Naive thymus-derived CD4-positive, alpha-beta T cell (primary cell): ENCODE measurements around the gene HECW1. TPM values are rescaled to one million over a fixed set of nuclear protein-coding genes. Genes with fewer than 3 reads are reported as not detected.

Source experiments
- ATAC-seq: fragments of 150-1000 bp; cut with Tn5 transposase; 2 replicates; pipeline ENCODE4 v1.10.0; 2021; ENCODE audit warnings: mild to moderate bottlenecking, moderate library complexity
- CTCF ChIA-PET: fragments of 350-600 bp; sonication (Branson Sonifier 250); formaldehyde crosslinking; loops from one replicate; lab custom pipeline; 2021; ENCODE audit warnings: antibody characterized with exemption; lab: Charles Lee
- POLR2A ChIA-PET: fragments of 350-600 bp; sonication (Branson Sonifier 250); formaldehyde crosslinking; loops from one replicate; lab custom pipeline; 2021; ENCODE audit warnings: antibody characterized with exemption, inconsistent platforms; lab: Charles Lee
- DNase-seq, 9 donors: peaks; one replicate each; pipeline versions ENCODE4 v3.0.0 to v3.0.0-alpha.2; 2020 to 2022; ENCODE audit warnings: mixed read lengths in 1 of 9
- H3K27ac ChIP-seq: one replicate; pipeline ENCODE4 v1.7.0; 2013; ENCODE audit warnings: mild to moderate bottlenecking, low read depth, low read length, moderate library complexity
- H3K27me3 ChIP-seq, 2 donors: one replicate each; pipeline ENCODE4 v1.7.0; 2013; ENCODE audit warnings: low read length in 2 of 2, mild to moderate bottlenecking in 2 of 2, moderate library complexity in 2 of 2; ENCODE audit not compliant: control insufficient read depth in 2 of 2, insufficient read depth in 2 of 2
- H3K36me3 ChIP-seq, 3 experiments: 1 replicate in 2 of 3; 2 replicates in 1 of 3; pipeline ENCODE4 v1.7.0; 2013; ENCODE audit warnings: low read length in 3 of 3, mild to moderate bottlenecking in 3 of 3, moderate library complexity in 1 of 3; ENCODE audit not compliant: insufficient read depth in 3 of 3, control insufficient read depth in 2 of 3
- H3K4me1 ChIP-seq, 2 donors: one replicate each; pipeline ENCODE4 v1.7.0; 2013; ENCODE audit warnings: low read length in 2 of 2, mild to moderate bottlenecking in 2 of 2, moderate library complexity in 1 of 2; ENCODE audit not compliant: control insufficient read depth in 2 of 2, insufficient read depth in 2 of 2
- H3K4me3 ChIP-seq: 2 replicates; pipeline ENCODE4 v1.7.0; 2013; ENCODE audit warnings: mild to moderate bottlenecking, low read length
- H3K9me3 ChIP-seq, 3 experiments: 1 replicate in 2 of 3; 2 replicates in 1 of 3; pipeline ENCODE4 v1.7.0; 2013; ENCODE audit warnings: low read length in 3 of 3; ENCODE audit not compliant: control insufficient read depth in 2 of 3
- H3K27ac Mint-ChIP-seq, 9 donors: one replicate each; pipeline ENCODE4 v1.8.0; 2020 to 2022; ENCODE audit warnings: mixed read lengths in 9 of 9, mild to moderate bottlenecking in 8 of 9, moderate library complexity in 5 of 9, inconsistent platforms in 2 of 9
- H3K27me3 Mint-ChIP-seq, 5 donors: one replicate each; pipeline ENCODE4 v1.8.0; 2021 to 2022; ENCODE audit warnings: mixed read lengths in 5 of 5, mild to moderate bottlenecking in 1 of 5
- H3K36me3 Mint-ChIP-seq, 5 donors: one replicate each; pipeline ENCODE4 v1.8.0; 2020 to 2022; ENCODE audit warnings: mixed read lengths in 5 of 5, mild to moderate bottlenecking in 3 of 5, inconsistent platforms in 1 of 5
- H3K4me1 Mint-ChIP-seq, 7 donors: one replicate each; pipeline ENCODE4 v1.8.0; 2020 to 2022; ENCODE audit warnings: mixed read lengths in 7 of 7, mild to moderate bottlenecking in 3 of 7, inconsistent platforms in 1 of 7
- H3K4me3 Mint-ChIP-seq, 10 donors: one replicate each; pipeline ENCODE4 v1.8.0; 2020 to 2022; ENCODE audit warnings: mild to moderate bottlenecking in 10 of 10, mixed read lengths in 10 of 10, moderate library complexity in 6 of 10, inconsistent platforms in 2 of 10
- H3K9me3 Mint-ChIP-seq, 11 donors: one replicate each; pipeline ENCODE4 v1.8.0; 2020 to 2022; ENCODE audit warnings: mixed read lengths in 11 of 11, mild to moderate bottlenecking in 4 of 11, inconsistent platforms in 1 of 11, moderate library complexity in 1 of 11
- intact Hi-C, 2 donors: fragments of 100-400 bp; cut with micrococcal nuclease; formaldehyde crosslinking; loops; one replicate each; pipeline ENCODE4 v1.15.1; 2023
- polyA plus RNA-seq, 2 donors: library from polyadenylated mRNA; unstranded; fragments of 300-500 nt; fragmentation: Illumina TruSeq; gene quantifications; one replicate each; pipeline ENCODE4 v1.2.3, GENCODE V29; 2021
- total RNA-seq, 6 experiments: library from RNA in 5 of 6; stranded (reverse) in 5 of 6; gene quantifications; 1 replicate in 5 of 6; 2 replicates in 1 of 6; pipeline ENCODE4 v1.2.3 and lab custom pipeline; 2021 to 2026

The HECW1 gene
- total and polyA plus RNA-seq, 7 experiments from 2014 or later = not detected

DNA sequence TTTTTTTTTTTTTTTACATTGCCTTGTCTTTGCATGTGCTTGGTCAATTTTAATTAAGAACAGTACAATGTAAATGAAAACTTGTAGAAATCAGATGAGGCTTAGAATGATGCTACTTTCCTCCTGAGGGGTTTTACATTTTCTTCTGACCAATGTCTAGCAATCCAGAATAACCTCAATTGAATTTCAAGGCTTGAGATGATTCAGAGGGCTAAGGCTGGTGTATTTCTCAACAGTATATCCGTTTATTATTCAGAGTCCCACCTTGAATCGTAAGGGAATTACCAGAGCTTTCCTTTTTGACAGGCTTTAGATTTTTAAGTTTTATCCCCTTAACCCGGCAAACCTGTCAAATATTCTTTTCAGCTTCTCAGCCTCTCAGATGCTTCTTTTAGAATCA, 239.2 kb downstream of the HECW1 start:
- Mint-ChIP-seq H3K9me3 (peaks cover 0 to 42% (median 11%) of the 10 kb centered on the region in 11 donors), H3K36me3 (peaks cover 0 to 15% (median 0%) of the 10 kb centered on the region in 5 donors), H3K27me3 (peaks cover 23 to 65% (median 48%) of the 10 kb centered on the region in 5 donors), H3K4me3 (no peak overlapping the region), H3K4me1 (peaks cover 0 to 2% (median 0%) of the 10 kb centered on the region in 7 donors), H3K27ac (no peak overlapping the region)
- Histone ChIP-seq H3K27ac (no peak overlapping the region), H3K36me3 (no peaks in the 10 kb centered on the region), H3K4me3 (no peak overlapping the region), H3K4me1 (no peaks in the 10 kb centered on the region), H3K27me3 (peaks cover 0 to 4% of the 10 kb centered on the region in 2 donors), H3K9me3 (no peaks in the 10 kb centered on the region)
- no peak for ATAC-seq
- no peak for DNase-seq
- intact Hi-C loops = no loop called here
- ChIA-PET CTCF (no interaction called here), POLR2A (interaction anchor here (0.6 kb wide), 1 partner anchor 111 kb away, joined by 3 read pairs; no protein-coding TSS in a partner anchor)

- ChIA-PET POLR2A (no interaction called here), CTCF (interaction anchor here (0.7 kb wide), 1 partner anchor 87 kb away, joined by 3 read pairs; no protein-coding TSS in a partner anchor)
- intact Hi-C loops = no loop called here
These were observed 241.5 kb downstream of the HECW1 start for GRCh38 chr7:43353902-43354301.

DNA sequence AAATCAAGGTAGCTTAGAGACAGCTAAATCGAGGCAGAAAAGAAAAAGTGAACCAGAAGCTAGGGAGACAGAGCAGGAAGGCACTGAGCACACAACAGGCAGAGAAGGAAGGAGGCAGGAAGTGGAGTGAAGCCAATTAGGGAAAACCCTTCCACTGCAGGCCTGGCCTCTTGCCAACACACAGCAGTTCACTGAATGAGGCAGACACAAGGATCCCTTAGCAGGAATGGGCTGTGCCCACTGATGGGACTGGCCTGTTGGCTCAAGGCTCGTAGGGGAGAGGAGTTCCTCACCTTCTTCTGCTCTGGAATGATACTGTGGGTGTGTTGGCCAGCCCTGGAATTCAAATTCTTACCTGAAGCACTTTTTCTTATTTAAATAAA, 250.2 kb downstream of the HECW1 start:
- Mint-ChIP-seq H3K4me1 (peaks cover 0 to 4% (median 0%) of the 10 kb centered on the region in 7 donors), H3K4me3 (no peak overlapping the region), H3K27me3 (peaks cover 0 to 5% (median 0%) of the 10 kb centered on the region in 5 donors), H3K36me3 (no peaks in the 10 kb centered on the region), H3K9me3 (peaks cover 0 to 1% (median 0%) of the 10 kb centered on the region in 11 donors), H3K27ac (peak overlapping the region in 1 of 9 donors; percentile 30)
- no peaks in the 10 kb centered on the region for H3K36me3 ChIP-seq
- POLR2A ChIA-PET = no interaction called here
- H3K4me3 ChIP-seq = no peak overlapping the region
- H3K9me3 ChIP-seq = no peaks in the 10 kb centered on the region
- H3K4me1 ChIP-seq = no peaks in the 10 kb centered on the region
- no peak overlapping the region for H3K27ac ChIP-seq
- CTCF ChIA-PET = interaction anchor here (0.6 kb wide), 1 partner anchor 101 kb away, joined by 3 read pairs; no protein-coding TSS in a partner anchor
- no peaks in the 10 kb centered on the region for H3K27me3 ChIP-seq
- DNase-seq (no peak), ATAC-seq (no peak)
- intact Hi-C loops = no loop called here

More at GRCh38 chr7:43353902-43354301, 241.5 kb downstream of the HECW1 start:
- no peak for ATAC-seq
- Mint-ChIP-seq H3K4me3 (no peak overlapping the region), H3K27ac (no peak overlapping the region), H3K4me1 (peaks cover 0 to 2% (median 0%) of the 10 kb centered on the region in 7 donors), H3K27me3 (peaks cover 21 to 47% (median 36%) of the 10 kb centered on the region in 5 donors), H3K9me3 (peaks cover 0 to 35% (median 11%) of the 10 kb centered on the region in 11 donors), H3K36me3 (peaks cover 0 to 15% (median 0%) of the 10 kb centered on the region in 5 donors)
- Histone ChIP-seq H3K4me1 (no peaks in the 10 kb centered on the region), H3K27me3 (peaks cover 0 to 4% of the 10 kb centered on the region in 2 donors), H3K4me3 (no peak overlapping the region), H3K27ac (no peak overlapping the region), H3K36me3 (no peaks in the 10 kb centered on the region), H3K9me3 (no peaks in the 10 kb centered on the region)
- no peak for DNase-seq

DNA sequence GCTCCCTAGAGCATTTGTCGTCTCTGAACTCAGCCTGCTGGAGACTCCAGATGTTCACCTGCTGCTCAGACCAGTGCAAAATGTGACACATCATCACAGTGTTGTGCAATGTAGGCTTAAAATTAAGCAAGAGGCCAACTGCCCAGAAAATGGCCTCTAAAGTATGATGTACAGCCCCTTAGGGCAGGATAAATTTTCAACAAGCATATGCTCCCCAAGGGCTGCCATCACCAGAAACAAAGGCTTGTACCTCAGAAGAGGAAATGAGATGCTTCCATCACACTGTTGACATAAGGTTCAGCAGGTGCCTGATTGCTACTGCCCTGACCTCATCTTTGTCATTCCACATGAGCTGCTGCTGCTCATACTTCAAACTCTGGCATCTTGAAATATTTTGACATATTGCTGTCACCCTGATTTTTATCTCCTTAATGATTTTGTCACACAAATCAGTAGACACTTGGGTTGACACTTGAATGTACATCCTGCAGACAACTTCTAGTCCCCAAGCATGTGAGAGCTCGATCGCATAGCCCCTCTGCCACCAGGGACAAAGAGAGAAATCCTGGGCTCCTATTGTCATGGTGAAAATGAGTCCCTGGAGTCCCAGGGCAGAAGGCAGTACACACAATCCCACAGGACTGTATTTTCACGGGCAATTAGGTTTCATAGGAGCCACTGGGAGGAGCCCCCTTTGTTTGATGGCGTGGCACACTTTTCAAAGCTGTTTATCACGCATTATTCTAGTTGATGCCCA, 250.8 kb downstream of the HECW1 start:
- H3K9me3 ChIP-seq = no peaks in the 10 kb centered on the region
- H3K27me3 ChIP-seq = no peaks in the 10 kb centered on the region
- intact Hi-C loops = no loop called here
- Mint-ChIP-seq H3K27ac (no peak overlapping the region), H3K36me3 (no peaks in the 10 kb centered on the region), H3K4me3 (no peak overlapping the region), H3K4me1 (peaks cover 0 to 4% (median 0%) of the 10 kb centered on the region in 7 donors), H3K27me3 (peaks cover 0 to 7% (median 0%) of the 10 kb centered on the region in 5 donors), H3K9me3 (peaks cover 0 to 1% (median 0%) of the 10 kb centered on the region in 11 donors)
- no peaks in the 10 kb centered on the region for H3K4me1 ChIP-seq
- H3K4me3 ChIP-seq = no peak overlapping the region
- CTCF ChIA-PET = no interaction called here
- POLR2A ChIA-PET = no interaction called here
- no peak for DNase-seq
- H3K27ac ChIP-seq = no peak overlapping the region
- no peak for ATAC-seq
- no peaks in the 10 kb centered on the region for H3K36me3 ChIP-seq

DNA sequence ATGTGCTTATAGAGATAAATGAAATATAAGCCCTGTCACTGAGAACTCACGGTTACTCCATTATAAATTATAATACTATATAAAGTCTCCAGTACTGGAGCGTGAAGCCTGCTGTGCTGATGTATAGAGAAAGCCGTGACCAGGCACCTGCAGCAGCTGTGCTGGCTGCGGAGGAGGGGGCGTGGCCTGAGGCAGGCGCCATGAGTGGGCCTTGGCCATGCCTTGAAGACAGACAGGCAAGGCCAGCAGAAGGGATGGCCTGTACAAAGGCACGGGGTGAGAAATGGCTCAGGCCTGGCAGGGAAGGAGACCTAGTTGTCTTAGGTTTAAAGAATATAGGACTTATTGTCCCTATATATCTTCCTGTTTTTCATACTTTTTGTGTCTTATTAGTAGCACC, 251.9 kb downstream of the HECW1 start:
- Histone ChIP-seq H3K27ac (no peak overlapping the region), H3K9me3 (no peaks in the 10 kb centered on the region), H3K27me3 (no peaks in the 10 kb centered on the region), H3K4me3 (no peak overlapping the region), H3K36me3 (no peaks in the 10 kb centered on the region), H3K4me1 (no peaks in the 10 kb centered on the region)
- ChIA-PET POLR2A (no interaction called here), CTCF (no interaction called here)
- H3K4me3 Mint-ChIP-seq = no peak overlapping the region
- no peak overlapping the region for H3K27ac Mint-ChIP-seq
- intact Hi-C loops = no loop called here
- DNase-seq = no peak
- ATAC-seq = no peak
- peaks cover 0 to 6% (median 0%) of the 10 kb centered on the region in 5 donors for H3K27me3 Mint-ChIP-seq
- H3K36me3 Mint-ChIP-seq = no peaks in the 10 kb centered on the region
- peaks cover 0 to 1% (median 0%) of the 10 kb centered on the region in 11 donors for H3K9me3 Mint-ChIP-seq
- peaks cover 0 to 4% (median 0%) of the 10 kb centered on the region in 7 donors for H3K4me1 Mint-ChIP-seq

- no peaks in the 10 kb centered on the region for H3K4me1 Mint-ChIP-seq
- Histone ChIP-seq H3K36me3 (no peaks in the 10 kb centered on the region), H3K27ac (no peak overlapping the region), H3K4me3 (no peak overlapping the region), H3K4me1 (no peaks in the 10 kb centered on the region), H3K27me3 (no peaks in the 10 kb centered on the region), H3K9me3 (no peaks in the 10 kb centered on the region)
- H3K36me3 Mint-ChIP-seq = peaks cover 0 to 3% (median 0%) of the 10 kb centered on the region in 5 donors
- H3K4me3 Mint-ChIP-seq = no peak overlapping the region
- intact Hi-C loops = no loop called here
- ChIA-PET POLR2A (no interaction called here), CTCF (no interaction called here)
- ATAC-seq (no peak), DNase-seq (no peak)
- peaks cover 2 to 21% (median 8%) of the 10 kb centered on the region in 5 donors for H3K27me3 Mint-ChIP-seq
- H3K27ac Mint-ChIP-seq = no peak overlapping the region
- peaks cover 0 to 2% (median 0%) of the 10 kb centered on the region in 11 donors for H3K9me3 Mint-ChIP-seq
These were observed 260.4 kb downstream of the HECW1 start for GRCh38 chr7:43372676-43373355.
